ENCODE measurements around the gene CTSF.
"Not testable (repeated sequence)": the region's sequence is repeated elsewhere in the genome, so short reads cannot be mapped to it uniquely, and the experiment has no call there.

The CTSF gene

GRCh38 chr11:66540598-66540997 lies 27.8 kb downstream of the CTSF start:
- not testable (repeated sequence) for DNase-seq (ENCODE audit: low read depth, low spot score); H3K27ac ChIP-seq

DNA sequence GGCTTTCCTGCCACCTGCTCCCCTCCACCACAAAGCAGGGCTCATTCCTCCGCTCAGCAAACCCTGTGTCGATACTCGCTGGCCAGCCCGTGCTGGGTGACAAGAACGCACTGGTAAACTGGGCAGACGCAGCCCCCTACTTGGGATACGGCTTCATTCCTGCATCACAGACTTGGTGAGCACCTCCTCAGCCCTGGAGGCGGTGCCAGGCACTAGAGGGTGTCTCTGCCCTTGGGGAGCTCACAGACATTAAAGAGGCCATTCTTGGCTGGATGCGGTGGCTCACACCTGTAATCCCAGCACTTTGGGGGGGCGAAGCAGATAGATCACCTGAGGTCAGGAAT lies 28.6 kb downstream of the CTSF start:
- no peak for DNase-seq (ENCODE audit: low read depth, low spot score)
- no peak overlapping the region for H3K27ac ChIP-seq

- no peak for DNase-seq (ENCODE audit: low read depth, low spot score)
- H3K27ac ChIP-seq, result no peak overlapping the region
Observed at GRCh38 chr11:66539170-66539869, 29.1 kb downstream of the CTSF start.

DNA sequence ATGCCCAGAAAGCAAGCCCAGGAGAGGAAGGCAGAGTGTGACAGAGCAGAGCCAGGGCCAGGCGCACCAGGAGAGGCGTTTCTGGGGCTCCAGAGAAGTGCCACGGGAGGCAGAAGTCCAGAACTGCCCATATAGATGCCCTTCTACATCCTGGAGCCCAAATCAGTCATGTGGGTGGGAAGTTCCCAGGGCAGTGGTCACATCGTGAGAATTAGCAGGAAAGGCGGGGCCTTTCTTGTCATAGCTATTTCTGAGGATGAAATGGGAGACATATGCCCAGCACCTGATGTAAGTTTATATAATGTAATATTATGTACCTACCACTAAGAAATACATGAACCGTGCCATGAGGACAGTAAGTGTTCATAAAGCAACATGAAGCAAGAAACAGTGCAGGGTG lies 35.6 kb downstream of the CTSF start:
- DNase-seq (ENCODE audit: low read depth, low spot score), result no peak
- no peak overlapping the region for H3K27ac ChIP-seq

- H3K27ac ChIP-seq, result no peak overlapping the region
- DNase-seq (ENCODE audit: low read depth, low spot score), result no peak
Observed at GRCh38 chr11:66531841-66532240, 36.6 kb downstream of the CTSF start.

- H3K27ac ChIP-seq, result no peak overlapping the region
- DNase-seq (ENCODE audit: low read depth, low spot score), result no peak
Observed at GRCh38 chr11:66530927-66531709, 37.3 kb downstream of the CTSF start.

GRCh38 chr11:66529655-66530054 lies 38.8 kb downstream of the CTSF start:
- no peak overlapping the region for H3K27ac ChIP-seq
- no peak for DNase-seq (ENCODE audit: low read depth, low spot score)

DNA sequence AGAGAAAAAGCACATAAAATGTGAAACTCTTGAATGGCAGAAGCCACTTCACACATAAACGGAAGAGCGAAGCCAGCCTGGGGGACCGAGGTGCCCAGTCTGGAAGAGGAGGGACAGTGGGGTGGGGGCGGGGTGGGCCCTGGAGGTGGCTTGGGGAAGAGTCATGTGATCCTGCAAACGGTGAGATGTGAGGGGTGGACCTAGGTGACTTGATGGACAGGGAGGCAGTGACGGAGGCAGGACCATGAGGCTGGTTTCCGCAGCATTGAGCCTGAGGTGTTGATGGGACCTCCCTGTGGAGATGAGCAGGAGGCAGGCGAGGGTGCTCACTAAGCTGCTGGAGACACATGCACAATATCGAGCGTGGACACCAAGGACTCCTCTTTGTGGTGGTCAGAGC lies 39.3 kb downstream of the CTSF start:
- no peak for DNase-seq (ENCODE audit: low read depth, low spot score)

GRCh38 chr11:66524304-66525040 lies 43.9 kb downstream of the CTSF start:
- no peak overlapping the region for H3K27ac ChIP-seq
- DNase-seq (ENCODE audit: low read depth, low spot score), result no peak

More for the DNA sequence above, 39.3 kb downstream of the CTSF start:
- no peak overlapping the region for H3K27ac ChIP-seq

GRCh38 chr11:66523611-66524010 lies 44.8 kb downstream of the CTSF start:
- no peak for DNase-seq (ENCODE audit: low read depth, low spot score)
- H3K27ac ChIP-seq, result no peak overlapping the region

Measured in epithelial cell of prostate (primary cell).